Measurements from ENCODE around the gene C18orf63.

Gene C18orf63

GRCh38 chr18:74381621-74382295, 66.1 kb downstream of the C18orf63 start:
- Histone ChIP-seq H3K27ac (ENCODE audit: low read length) (no peak overlapping the region), H3K4me3 (ENCODE audit: low read depth in 1 of 2, low read length in 2 of 2) (no peak overlapping the region), H3K9me3 (ENCODE audit: control insufficient read depth in 1 of 2, low read length in 2 of 2) (no peaks in the 10 kb centered on the region), H3K27me3 (ENCODE audit: low read depth, low read length) (no peaks in the 10 kb centered on the region), H3K36me3 (ENCODE audit: control insufficient read depth in 1 of 2, insufficient read depth in 2 of 2, low read length in 2 of 2) (no peaks in the 10 kb centered on the region), H3K4me1 (ENCODE audit: control insufficient read depth in 1 of 2, insufficient read depth in 2 of 2, low read length in 2 of 2) (no peaks in the 10 kb centered on the region)

- no peak overlapping the region for H3K27ac ChIP-seq (ENCODE audit: low read length)
These were observed 66.9 kb downstream of the C18orf63 start for GRCh38 chr18:74382481-74383017.

GRCh38 chr18:74387383-74387782, 71.7 kb downstream of the C18orf63 start:
- H3K9me3 ChIP-seq (ENCODE audit: control insufficient read depth in 1 of 2, low read length in 2 of 2): no peaks in the 10 kb centered on the region
- H3K27ac ChIP-seq (ENCODE audit: low read length): no peak overlapping the region
- H3K27me3 ChIP-seq (ENCODE audit: low read depth, low read length): no peaks in the 10 kb centered on the region
- H3K4me3 ChIP-seq (ENCODE audit: low read depth in 1 of 2, low read length in 2 of 2): no peak overlapping the region
- no peaks in the 10 kb centered on the region for H3K4me1 ChIP-seq (ENCODE audit: control insufficient read depth in 1 of 2, insufficient read depth in 2 of 2, low read length in 2 of 2)
- no peaks in the 10 kb centered on the region for H3K36me3 ChIP-seq (ENCODE audit: control insufficient read depth in 1 of 2, insufficient read depth in 2 of 2, low read length in 2 of 2)

More at GRCh38 chr18:74382481-74383017, 66.9 kb downstream of the C18orf63 start:
- Histone ChIP-seq H3K4me1 (ENCODE audit: control insufficient read depth in 1 of 2, insufficient read depth in 2 of 2, low read length in 2 of 2) (no peaks in the 10 kb centered on the region), H3K36me3 (ENCODE audit: control insufficient read depth in 1 of 2, insufficient read depth in 2 of 2, low read length in 2 of 2) (no peaks in the 10 kb centered on the region), H3K27me3 (ENCODE audit: low read depth, low read length) (no peaks in the 10 kb centered on the region), H3K9me3 (ENCODE audit: control insufficient read depth in 1 of 2, low read length in 2 of 2) (no peaks in the 10 kb centered on the region), H3K4me3 (ENCODE audit: low read depth in 1 of 2, low read length in 2 of 2) (no peak overlapping the region)

- H3K27ac ChIP-seq (ENCODE audit: low read length): no peak overlapping the region
- H3K4me3 ChIP-seq (ENCODE audit: low read depth in 1 of 2, low read length in 2 of 2): no peak overlapping the region
- no peaks in the 10 kb centered on the region for H3K36me3 ChIP-seq (ENCODE audit: control insufficient read depth in 1 of 2, insufficient read depth in 2 of 2, low read length in 2 of 2)
- no peaks in the 10 kb centered on the region for H3K27me3 ChIP-seq (ENCODE audit: low read depth, low read length)
- H3K9me3 ChIP-seq (ENCODE audit: control insufficient read depth in 1 of 2, low read length in 2 of 2): no peaks in the 10 kb centered on the region
- no peaks in the 10 kb centered on the region for H3K4me1 ChIP-seq (ENCODE audit: control insufficient read depth in 1 of 2, insufficient read depth in 2 of 2, low read length in 2 of 2)
These were observed 72.6 kb downstream of the C18orf63 start for GRCh38 chr18:74388227-74388626.

- no peaks in the 10 kb centered on the region for H3K9me3 ChIP-seq (ENCODE audit: control insufficient read depth in 1 of 2, low read length in 2 of 2)
- no peaks in the 10 kb centered on the region for H3K27me3 ChIP-seq (ENCODE audit: low read depth, low read length)
- no peaks in the 10 kb centered on the region for H3K4me1 ChIP-seq (ENCODE audit: control insufficient read depth in 1 of 2, insufficient read depth in 2 of 2, low read length in 2 of 2)
- H3K4me3 ChIP-seq (ENCODE audit: low read depth in 1 of 2, low read length in 2 of 2): no peak overlapping the region
- no peaks in the 10 kb centered on the region for H3K36me3 ChIP-seq (ENCODE audit: control insufficient read depth in 1 of 2, insufficient read depth in 2 of 2, low read length in 2 of 2)
- no peak overlapping the region for H3K27ac ChIP-seq (ENCODE audit: low read length)
These were observed 73.7 kb downstream of the C18orf63 start for GRCh38 chr18:74389171-74389927.

GRCh38 chr18:74389991-74390390, 74.4 kb downstream of the C18orf63 start:
- Histone ChIP-seq H3K4me3 (ENCODE audit: low read depth in 1 of 2, low read length in 2 of 2) (no peak overlapping the region), H3K27ac (ENCODE audit: low read length) (no peak overlapping the region), H3K27me3 (ENCODE audit: low read depth, low read length) (no peaks in the 10 kb centered on the region), H3K4me1 (ENCODE audit: control insufficient read depth in 1 of 2, insufficient read depth in 2 of 2, low read length in 2 of 2) (no peaks in the 10 kb centered on the region), H3K36me3 (ENCODE audit: control insufficient read depth in 1 of 2, insufficient read depth in 2 of 2, low read length in 2 of 2) (no peaks in the 10 kb centered on the region), H3K9me3 (ENCODE audit: control insufficient read depth in 1 of 2, low read length in 2 of 2) (no peaks in the 10 kb centered on the region)

GRCh38 chr18:74390900-74391299, 75.3 kb downstream of the C18orf63 start:
- no peak overlapping the region for H3K27ac ChIP-seq (ENCODE audit: low read length)
- H3K9me3 ChIP-seq (ENCODE audit: control insufficient read depth in 1 of 2, low read length in 2 of 2): no peaks in the 10 kb centered on the region
- H3K36me3 ChIP-seq (ENCODE audit: control insufficient read depth in 1 of 2, insufficient read depth in 2 of 2, low read length in 2 of 2): no peaks in the 10 kb centered on the region
- no peaks in the 10 kb centered on the region for H3K27me3 ChIP-seq (ENCODE audit: low read depth, low read length)
- H3K4me1 ChIP-seq (ENCODE audit: control insufficient read depth in 1 of 2, insufficient read depth in 2 of 2, low read length in 2 of 2): peaks cover 0 to 2% of the 10 kb centered on the region in 2 donors
- H3K4me3 ChIP-seq (ENCODE audit: low read depth in 1 of 2, low read length in 2 of 2): no peak overlapping the region

- Histone ChIP-seq H3K27ac (ENCODE audit: low read length) (no peak overlapping the region), H3K27me3 (ENCODE audit: low read depth, low read length) (no peaks in the 10 kb centered on the region), H3K4me1 (ENCODE audit: control insufficient read depth in 1 of 2, insufficient read depth in 2 of 2, low read length in 2 of 2) (peaks cover 8 to 16% of the 10 kb centered on the region in 2 donors), H3K36me3 (ENCODE audit: control insufficient read depth in 1 of 2, insufficient read depth in 2 of 2, low read length in 2 of 2) (no peaks in the 10 kb centered on the region), H3K9me3 (ENCODE audit: control insufficient read depth in 1 of 2, low read length in 2 of 2) (no peaks in the 10 kb centered on the region), H3K4me3 (ENCODE audit: low read depth in 1 of 2, low read length in 2 of 2) (no peak overlapping the region)
These were observed 76.7 kb downstream of the C18orf63 start for GRCh38 chr18:74392323-74392722.

- Histone ChIP-seq H3K36me3 (ENCODE audit: control insufficient read depth in 1 of 2, insufficient read depth in 2 of 2, low read length in 2 of 2) (no peaks in the 10 kb centered on the region), H3K4me1 (ENCODE audit: control insufficient read depth in 1 of 2, insufficient read depth in 2 of 2, low read length in 2 of 2) (peaks cover 8 to 16% of the 10 kb centered on the region in 2 donors), H3K4me3 (ENCODE audit: low read depth in 1 of 2, low read length in 2 of 2) (no peak overlapping the region), H3K27ac (ENCODE audit: low read length) (no peak overlapping the region), H3K9me3 (ENCODE audit: control insufficient read depth in 1 of 2, low read length in 2 of 2) (no peaks in the 10 kb centered on the region), H3K27me3 (ENCODE audit: low read depth, low read length) (no peaks in the 10 kb centered on the region)
These were observed 79.4 kb downstream of the C18orf63 start for GRCh38 chr18:74395006-74395405.

GRCh38 chr18:74395648-74396154, 80.1 kb downstream of the C18orf63 start:
- Histone ChIP-seq H3K4me1 (ENCODE audit: control insufficient read depth in 1 of 2, insufficient read depth in 2 of 2, low read length in 2 of 2) (peaks cover 8 to 16% of the 10 kb centered on the region in 2 donors), H3K4me3 (ENCODE audit: low read depth in 1 of 2, low read length in 2 of 2) (no peak overlapping the region), H3K9me3 (ENCODE audit: control insufficient read depth in 1 of 2, low read length in 2 of 2) (no peaks in the 10 kb centered on the region), H3K27me3 (ENCODE audit: low read depth, low read length) (no peaks in the 10 kb centered on the region), H3K27ac (ENCODE audit: low read length) (no peak overlapping the region), H3K36me3 (ENCODE audit: control insufficient read depth in 1 of 2, insufficient read depth in 2 of 2, low read length in 2 of 2) (no peaks in the 10 kb centered on the region)
